Stimulated activated CD8-positive, alpha-beta memory T cell treated with anti-CD3 and anti-CD28 coated beads, Interleukin-15, amount 100 ng/mL, for 48 hours (primary cell): ENCODE measurements around the gene KLHL9.
"Not testable (repeated sequence)": the region's sequence is repeated elsewhere in the genome, so short reads cannot be mapped to it uniquely, and the experiment has no call there.

ENCODE experiments used
- DNase-seq, 2 donors: peaks; one replicate each; pipeline ENCODE4 v3.0.0-alpha.2; 2020; ENCODE audit warnings: low read depth in 2 of 2

KLHL9 gene, protein sequence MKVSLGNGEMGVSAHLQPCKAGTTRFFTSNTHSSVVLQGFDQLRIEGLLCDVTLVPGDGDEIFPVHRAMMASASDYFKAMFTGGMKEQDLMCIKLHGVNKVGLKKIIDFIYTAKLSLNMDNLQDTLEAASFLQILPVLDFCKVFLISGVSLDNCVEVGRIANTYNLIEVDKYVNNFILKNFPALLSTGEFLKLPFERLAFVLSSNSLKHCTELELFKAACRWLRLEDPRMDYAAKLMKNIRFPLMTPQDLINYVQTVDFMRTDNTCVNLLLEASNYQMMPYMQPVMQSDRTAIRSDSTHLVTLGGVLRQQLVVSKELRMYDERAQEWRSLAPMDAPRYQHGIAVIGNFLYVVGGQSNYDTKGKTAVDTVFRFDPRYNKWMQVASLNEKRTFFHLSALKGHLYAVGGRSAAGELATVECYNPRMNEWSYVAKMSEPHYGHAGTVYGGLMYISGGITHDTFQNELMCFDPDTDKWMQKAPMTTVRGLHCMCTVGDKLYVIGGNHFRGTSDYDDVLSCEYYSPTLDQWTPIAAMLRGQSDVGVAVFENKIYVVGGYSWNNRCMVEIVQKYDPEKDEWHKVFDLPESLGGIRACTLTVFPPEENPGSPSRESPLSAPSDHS

DNA sequence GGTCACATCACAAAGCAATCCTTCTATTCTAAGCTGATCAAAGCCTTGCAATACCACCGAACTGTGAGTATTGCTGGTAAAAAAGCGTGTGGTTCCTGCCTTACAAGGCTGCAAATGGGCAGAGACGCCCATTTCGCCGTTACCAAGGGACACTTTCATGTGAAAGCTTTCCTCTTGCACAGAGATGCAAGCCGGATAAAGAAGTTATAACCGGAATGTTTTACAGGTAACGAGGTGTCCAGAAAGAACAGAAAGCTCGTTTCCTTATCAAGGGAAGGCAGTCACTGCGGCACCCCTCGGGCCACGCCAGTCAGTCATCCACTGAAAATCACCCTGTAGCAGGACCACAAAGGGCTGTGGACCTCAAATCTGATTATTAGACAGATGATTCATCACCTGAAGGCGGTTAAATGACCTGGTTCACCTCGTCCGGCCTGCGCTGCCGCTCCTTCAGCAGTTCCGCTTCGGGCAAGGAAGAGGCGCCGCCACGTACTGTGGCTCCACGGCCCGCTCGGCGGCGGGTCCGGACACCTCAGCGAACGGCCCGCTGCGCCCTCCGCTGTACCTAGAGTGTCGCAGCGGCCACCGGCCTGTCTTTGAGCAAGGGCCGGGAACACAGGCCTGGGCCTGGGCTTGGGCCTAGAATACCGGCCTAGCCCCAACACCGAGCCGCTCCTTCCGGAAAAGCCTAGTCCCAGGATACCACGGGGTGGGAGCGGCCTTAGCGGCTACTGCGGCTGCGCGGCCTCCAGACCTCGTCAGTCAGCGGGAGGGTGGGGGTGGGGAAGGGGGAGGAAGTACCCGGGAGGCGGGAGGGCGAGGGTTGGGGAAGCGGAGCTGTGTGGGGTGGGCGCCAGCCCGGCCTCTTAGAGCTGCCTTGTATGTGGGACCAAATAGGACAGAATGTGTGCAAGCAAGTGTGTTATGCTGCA, at the start of gene KLHL9:
KLHL9 (minus strand) TSS at position 704 of the 932 bp plus-strand sequence; CDS start at position 159, 545 bp downstream.
- DNase-seq, result peak; percentile 83

DNA sequence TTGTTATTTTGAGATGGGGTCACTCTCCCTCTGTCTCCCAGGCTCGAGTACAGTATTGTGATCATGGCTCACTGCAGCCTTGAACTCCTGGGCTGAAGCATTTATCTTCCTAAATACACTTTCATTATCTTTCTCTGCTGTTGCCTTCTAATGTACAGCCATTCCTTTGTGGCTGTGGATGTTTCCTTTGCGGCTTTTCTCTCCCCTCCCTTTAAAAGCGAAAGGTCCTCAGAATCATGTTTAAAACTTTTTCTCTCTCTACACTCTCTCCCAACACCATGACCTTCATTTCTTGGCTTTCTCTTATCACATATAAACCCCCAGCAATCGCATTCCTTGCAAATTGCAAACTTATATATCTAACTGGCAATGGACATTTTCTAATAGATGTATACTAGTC, 48.4 kb upstream of the KLHL9 start:
- no peak for DNase-seq

DNA sequence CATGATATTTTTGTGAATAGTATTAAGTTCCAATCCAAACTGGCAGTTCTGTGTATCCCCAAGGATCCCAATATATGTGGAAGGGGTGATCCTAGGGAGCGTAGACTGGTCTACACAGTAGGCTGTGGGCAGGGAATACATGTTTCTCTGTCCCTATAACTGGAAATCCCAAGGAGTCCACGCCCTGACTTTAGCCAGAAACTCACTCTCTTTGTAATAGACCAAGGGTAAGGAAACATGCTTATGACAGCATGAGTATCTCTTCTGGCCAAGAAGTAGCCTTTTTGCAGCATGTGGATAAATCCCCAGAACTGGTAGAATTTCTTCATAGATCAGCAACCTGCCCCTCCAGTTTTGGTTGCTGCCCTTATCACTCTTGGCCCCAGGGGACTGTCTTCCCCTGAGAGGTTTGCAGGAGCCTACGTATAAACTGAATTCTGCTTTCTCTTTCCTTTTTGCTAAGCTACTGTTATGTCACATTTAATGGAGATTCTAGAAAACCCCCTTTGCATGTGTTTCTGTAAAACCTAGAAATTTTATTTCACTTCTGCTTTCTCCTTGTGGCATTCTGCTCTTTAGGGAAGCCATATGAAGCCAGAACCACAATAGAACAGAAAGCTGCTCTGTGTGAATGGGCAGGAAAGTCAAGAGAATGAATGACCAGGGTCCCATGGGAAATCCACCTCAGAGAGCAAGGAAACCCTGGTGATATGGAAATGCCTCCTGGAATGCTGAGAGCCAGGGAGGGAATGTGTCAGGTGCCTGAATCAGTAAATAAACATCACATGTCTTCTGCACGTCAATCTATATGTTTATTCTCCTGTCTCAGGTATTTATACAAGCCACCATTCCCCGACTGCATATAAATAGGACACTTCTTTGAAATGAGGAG, 46.5 kb upstream of the KLHL9 start:
- DNase-seq, result no peak

DNA sequence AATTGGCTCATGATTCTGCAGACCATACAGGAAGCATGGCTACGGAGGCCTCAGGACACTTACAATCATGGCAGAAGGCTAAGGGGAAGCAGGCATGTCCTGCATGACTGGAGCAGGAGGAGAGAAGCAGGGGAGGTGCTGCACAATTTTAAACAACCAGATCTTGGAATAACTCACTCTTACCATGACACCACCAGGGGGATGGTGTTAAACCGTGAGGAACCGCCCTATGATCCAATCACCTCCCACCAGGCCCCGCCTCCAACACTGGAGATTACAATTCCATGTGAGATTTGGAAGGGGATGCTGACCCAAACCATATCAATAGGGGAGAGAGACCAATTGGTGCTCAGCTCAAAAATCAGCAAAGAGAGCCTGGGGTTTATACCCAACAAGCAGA, 36.3 kb upstream of the KLHL9 start:
- not testable (repeated sequence) for DNase-seq

DNA sequence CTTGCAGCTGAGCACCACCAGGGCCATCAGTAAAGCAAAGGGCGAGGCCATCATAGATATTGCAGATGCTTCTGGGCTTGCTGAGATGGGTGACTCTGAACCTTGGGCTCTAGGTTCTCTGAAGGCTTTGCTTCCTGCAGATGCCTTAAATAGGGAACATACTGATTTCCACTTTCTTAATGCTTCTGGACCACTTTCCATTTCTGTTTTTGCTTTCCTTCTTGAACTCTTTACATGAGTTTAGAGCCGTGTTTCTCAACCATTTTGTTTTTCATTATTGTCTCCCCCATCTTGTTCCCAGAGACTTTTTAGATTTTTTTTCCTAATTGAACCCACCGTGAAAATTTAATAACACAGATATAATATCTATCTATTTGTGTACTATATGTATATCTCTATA, 32.8 kb upstream of the KLHL9 start, which contains the start of gene IFNA13:
IFNA13 (minus strand) TSS at position 101 of the 400 bp plus-strand sequence; CDS start at position 54, 47 bp downstream.
- DNase-seq, result no peak

DNA sequence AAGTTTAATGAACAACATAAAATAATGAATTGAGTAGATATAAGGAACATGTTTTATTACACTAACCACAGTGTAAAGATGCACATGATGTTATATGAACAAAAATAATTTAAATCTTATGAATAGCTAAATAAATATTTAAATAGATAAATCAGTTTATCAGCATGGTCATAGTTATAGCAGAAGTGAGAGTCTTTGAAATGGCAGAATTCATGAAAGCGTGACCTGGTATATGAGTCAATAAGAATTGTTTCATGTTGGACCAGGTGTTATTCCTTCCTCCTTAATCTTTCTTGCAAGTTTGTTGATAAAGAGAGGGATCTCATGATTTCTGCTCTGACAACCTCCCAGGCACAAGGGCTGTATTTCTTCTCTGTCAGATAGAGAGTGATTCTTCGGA, 32.0 kb upstream of the KLHL9 start:
- not testable (repeated sequence) for DNase-seq

DNA sequence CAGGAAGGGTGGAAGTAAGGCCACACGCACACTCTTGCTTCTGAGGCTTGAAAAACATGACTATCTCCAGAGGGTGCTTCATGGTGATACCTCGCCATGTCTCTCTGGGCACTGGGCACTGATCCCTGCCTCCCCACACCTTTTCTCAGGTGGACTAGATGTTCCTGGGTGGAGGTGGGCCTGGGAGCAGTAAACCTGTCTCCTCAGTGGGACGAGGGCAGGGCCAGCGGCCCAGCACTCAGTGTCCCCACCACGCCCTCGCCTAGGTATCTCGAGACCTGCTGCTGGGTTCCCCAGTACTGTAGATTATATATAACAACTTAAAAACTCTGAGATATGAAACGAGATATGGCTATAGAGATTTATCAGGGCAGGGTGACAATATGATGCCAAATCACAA, 27.1 kb upstream of the KLHL9 start:
- DNase-seq, result no peak

DNA sequence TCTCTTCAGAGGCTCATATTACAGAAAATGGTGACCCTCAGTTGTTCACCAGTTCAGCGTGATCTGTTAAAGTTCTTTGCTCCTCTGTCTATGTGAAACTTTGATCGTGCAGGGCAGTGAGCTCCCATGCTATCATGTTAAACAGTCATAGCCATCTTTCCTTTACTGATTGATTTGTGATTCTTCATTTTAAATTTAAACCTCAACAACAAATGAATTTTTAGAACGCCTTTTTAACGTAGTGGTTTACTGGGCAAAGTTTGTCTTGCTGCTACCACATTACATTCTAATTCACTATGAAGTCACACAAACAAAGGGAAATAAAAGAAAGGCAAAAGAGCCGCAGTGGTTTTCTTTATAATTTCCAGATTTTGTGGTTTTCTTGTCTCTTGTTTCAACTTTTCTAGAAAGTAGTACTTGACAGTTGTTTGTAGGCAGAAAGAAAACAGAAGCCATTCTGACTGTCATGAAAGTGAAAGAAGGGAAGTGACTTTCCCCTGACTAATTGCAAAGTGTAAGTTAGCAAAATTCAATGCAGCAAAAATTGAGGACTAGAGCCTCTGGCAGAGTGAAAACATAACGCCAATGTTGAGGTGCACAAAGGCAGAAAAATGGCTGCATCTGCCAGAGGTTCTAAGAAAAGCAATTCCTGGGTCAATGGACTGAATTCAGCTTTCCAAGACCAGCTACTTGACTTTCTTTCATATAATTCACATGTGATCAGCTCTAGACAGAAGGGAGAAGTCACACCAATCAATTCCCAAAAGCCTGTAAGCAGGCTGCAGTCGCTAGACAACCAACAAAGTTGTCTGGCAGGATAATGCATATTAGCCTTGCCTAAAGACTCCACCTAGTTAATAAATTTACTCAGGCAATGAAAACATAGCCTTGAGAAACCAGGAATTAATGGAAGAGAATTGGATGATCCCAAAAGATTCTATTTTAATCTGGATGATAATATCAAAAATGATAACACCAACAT, 22.6 kb upstream of the KLHL9 start:
- DNase-seq, result no peak

DNA sequence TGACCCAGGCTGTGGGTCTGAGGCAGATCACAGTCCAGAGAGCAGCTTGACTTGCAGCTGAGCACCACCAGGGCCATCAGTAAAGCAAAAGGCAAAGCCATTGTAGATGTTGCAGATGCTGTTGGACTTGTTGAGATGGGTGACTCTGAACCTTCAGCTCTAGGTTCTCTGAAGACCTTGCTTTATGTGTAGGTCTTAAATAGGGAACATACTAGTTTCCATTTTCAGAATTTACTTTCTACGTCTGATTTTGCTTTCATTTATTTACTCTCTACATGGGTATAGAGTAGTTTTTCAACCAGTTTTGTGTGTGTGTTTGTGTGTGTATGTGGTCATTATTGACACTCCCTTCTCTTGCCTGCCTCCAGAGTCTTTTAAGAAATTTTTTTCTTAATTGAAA, 15.6 kb upstream of the KLHL9 start, which contains the start of gene IFNA6:
IFNA6 (minus strand) TSS at position 101 of the 400 bp plus-strand sequence; CDS start at position 101, 0 bp downstream.
- DNase-seq, result no peak

DNA sequence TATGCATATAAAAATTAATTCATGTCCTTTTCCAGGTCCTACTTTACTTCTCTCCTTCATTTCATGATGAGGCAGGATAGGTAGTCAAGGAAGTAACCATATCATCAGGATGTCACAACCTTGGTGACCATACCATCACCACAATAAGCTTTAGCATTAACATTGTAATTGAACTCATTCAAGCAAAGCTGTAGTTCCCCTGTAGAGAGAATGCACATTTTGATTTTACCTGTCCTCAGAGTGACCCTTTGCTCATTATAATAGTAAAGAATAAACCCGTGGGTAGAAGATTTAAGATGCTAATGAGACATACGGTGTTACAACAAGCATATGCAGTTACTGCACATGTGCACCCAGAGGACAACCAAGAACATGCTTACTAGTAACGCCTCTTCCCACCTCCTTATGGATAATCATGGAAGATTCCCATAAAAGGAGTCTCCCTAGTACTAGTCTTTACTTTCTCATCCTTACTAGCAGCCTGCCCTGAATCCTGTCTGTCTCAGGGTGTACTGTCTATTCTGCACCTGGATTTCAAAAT, 13.3 kb upstream of the KLHL9 start:
- no peak for DNase-seq

DNA sequence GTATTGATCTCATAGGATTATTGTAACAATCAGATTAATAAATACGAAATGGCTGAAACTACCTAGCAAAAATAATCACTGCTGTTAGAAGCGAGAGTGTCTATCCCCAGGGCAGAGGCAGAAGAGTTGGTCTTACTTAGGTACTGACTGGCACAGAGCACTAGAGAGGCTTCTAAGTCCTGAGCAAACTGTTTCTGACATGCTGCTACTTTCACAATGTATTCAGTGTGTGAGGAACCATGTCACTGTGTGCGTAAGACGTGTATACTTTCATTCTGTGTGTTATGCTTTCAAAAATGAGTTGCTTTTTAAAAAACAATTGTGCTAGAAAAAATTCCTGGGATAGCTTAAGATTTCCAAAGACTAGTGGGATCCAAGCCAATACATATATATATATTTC, 5.5 kb upstream of the KLHL9 start:
- no peak for DNase-seq

DNA sequence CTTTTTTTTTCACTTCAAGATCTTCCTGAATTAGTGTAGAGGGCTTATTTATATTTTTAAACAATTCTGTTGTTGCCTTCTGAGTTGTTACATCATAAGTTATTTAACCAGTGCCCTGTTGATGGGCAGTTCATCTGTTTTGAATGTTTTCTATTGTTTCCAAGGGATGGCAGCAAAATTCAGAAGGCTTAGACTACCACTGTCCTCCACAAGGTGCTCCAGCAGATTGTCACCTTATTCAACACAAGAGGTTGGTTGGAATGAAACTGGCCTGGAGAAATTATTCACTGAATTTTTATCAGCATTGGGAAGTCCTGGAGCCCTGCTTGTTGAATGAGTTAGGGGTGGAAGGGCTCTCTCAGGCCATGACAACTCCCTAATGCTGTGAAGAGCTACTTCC, 1.3 kb upstream of the KLHL9 start:
- DNase-seq, result no peak

DNA sequence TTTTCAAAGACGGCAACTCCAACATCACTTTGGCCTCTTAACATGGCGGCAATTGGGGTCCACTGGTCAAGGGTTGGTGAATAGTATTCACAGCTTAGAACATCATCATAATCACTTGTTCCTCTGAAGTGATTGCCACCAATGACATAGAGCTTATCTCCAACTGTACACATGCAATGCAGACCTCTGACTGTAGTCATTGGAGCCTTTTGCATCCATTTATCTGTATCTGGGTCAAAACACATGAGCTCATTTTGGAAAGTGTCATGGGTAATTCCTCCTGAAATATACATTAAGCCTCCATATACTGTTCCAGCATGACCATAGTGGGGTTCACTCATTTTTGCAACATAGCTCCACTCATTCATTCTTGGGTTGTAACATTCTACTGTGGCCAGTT, 2.0 kb downstream of the KLHL9 start:
- no peak for DNase-seq

DNA sequence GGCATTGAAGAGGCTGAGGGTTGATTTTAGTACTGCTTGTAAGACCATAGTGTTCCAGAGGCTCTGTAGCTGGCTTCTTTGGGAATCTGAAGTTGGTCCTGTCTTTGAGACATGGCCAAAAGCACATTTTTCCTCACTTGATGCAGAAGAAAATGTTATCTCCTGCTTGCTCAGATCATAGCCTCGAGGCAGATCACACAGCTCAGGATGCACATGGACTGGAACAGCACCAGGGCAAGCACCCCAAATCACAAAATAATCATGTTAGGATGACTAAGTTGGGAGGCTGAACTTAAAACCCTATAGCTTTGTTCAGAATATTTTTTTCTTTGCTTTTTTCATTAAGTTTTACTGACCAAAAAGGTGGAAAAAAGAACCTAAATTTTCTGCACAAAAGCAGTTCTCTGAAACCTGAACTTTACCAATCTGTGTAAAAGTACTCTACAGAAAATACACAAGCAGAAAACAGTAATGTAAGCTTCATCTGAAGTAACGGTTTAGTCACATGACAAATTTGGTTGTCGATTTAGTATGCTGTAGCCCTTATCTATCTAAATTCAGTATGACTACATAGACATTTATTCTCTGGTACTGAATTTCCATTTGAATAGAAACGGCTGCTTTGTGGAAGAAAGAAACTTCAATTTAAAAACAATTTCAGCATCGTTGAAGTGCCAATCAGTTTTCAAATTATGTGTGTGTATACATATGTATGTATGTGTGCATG, 3.4 kb downstream of the KLHL9 start:
- no peak for DNase-seq

DNA sequence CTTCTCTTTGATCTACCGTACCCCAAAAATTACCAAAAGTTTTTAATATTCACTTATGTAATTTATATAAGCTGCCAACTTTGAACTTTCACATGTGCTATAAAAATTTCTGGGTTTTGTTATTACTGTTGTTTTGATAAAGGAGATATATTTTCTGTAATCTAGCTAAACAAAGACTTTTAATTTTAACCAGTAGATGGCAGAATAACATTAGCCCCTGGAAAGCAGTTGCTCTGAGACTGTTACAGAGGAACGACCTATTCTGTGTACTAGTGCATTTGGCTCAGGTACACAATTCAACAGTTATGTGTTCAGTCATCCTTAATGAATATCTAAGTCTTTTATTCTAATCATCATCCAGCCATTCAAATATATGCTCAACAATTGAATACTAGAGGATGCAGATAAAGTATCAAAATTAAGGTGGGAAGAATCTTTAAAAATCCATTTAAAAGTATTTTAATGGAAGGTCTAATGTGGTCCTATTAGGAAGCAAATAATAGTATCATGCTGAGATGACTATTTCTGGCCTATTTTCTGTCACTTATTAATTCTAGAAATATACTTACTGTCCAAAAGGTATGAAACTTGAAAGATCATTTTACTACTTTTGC, 8.6 kb downstream of the KLHL9 start:
- no peak for DNase-seq

DNA sequence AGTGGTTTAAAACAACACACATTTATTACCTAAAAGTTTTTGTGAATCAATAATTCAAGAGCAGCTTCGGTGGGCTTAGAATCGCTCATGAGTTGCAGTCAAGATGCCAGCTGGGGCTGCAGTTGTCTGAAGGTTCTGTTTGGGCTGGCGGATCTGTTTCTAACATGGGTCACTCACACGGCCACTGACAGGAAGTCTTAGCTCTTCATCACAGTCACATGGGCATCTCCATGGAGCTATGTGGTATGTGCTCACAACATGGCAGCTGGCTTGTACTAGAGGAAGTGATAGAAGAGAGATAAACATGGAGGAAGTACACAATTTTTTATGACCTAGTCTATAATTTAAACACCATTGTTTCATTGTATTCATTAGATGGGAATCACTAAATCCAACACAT, 11.2 kb downstream of the KLHL9 start:
- no peak for DNase-seq

DNA sequence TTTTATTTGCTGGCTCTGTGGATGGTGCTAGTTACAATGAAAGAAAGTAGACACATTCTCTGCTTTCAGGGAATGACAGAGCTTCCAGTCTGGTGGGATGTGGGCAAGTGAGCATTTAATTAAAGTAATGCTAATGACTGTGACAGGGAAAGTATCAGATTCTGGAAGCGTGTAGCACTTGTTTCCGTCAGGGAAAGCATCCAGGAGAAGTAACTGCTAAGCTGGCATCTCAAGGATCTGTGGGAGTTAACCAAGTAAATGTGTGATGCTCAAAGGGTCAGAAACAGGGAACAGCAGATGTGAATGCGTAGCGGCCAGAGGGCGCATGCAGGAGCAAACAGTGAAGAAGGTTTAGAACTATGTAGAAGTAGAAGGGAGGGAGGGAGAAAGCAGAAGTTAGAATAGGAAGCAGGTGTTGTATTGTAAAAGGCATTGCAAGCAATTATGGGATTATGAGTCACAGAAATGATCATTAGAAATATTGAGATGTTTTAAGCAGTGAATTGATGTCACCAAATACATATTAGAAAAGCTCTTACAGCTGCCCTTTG, 12.2 kb downstream of the KLHL9 start:
- DNase-seq, result no peak

DNA sequence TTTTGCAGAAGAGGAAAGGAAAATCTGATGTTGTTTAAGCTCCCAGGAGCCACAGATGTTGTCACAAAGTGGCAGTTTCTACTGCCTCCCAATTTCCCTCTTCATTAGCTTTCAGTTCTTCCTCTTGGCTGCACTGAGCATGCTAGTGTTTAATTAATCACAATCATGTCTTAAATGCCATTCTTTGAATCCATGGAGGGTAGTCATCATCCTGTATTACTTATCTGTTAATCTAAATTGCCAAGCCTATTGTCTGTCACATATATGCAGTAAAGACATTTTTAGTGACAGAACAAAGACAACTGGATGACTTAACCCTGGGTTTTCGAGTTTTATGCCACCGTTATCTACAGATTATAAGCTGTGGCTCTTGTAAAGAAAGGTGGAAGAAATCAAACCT, 14.7 kb downstream of the KLHL9 start:
- no peak for DNase-seq
